GM19238 (cell line): Measurements from ENCODE around the gene RPRML.
A peak's percentile ranks its signal among the peaks of the same experiment; 100 is the strongest.

Experiments
- DNase-seq: peaks from one replicate; pipeline ENCODE4 v3.0.0; 2011; ENCODE audit warnings: low spot score; ENCODE audit not compliant: insufficient read length

RPRML gene

GRCh38 chr17:46944931-46945330, 34.1 kb downstream of the RPRML start:
- DNase-seq = no peak

- DNase-seq = no peak
These were observed 35.3 kb downstream of the RPRML start for GRCh38 chr17:46943501-46944393.

- no peak for DNase-seq
These were observed 35.9 kb downstream of the RPRML start for GRCh38 chr17:46943218-46943500.

- DNase-seq = peak; percentile 60
These were observed 36.4 kb downstream of the RPRML start for GRCh38 chr17:46942441-46943217.

- DNase-seq = peak; percentile 80
These were observed 38.2 kb downstream of the RPRML start for GRCh38 chr17:46940692-46941404.

GRCh38 chr17:46935658-46936266, 43.3 kb downstream of the RPRML start:
- DNase-seq = no peak

GRCh38 chr17:46931596-46931995, 47.5 kb downstream of the RPRML start:
- no peak for DNase-seq

GRCh38 chr17:46930051-46930450, 49.0 kb downstream of the RPRML start:
- DNase-seq = no peak

- no peak for DNase-seq
These were observed 49.6 kb downstream of the RPRML start for GRCh38 chr17:46929413-46929812.

GRCh38 chr17:46928467-46929261, 50.4 kb downstream of the RPRML start:
- no peak for DNase-seq
